GM12864 (cell line): Measurements from ENCODE around the gene DHRS7.

ENCODE experiments used
- DNase-seq: peaks from one replicate; pipeline ENCODE4 v3.0.0-alpha.2; 2011; ENCODE audit warnings: low read depth
- H3K4me3 ChIP-seq: 2 replicates; pipeline ENCODE4 v1.5.1; 2011; ENCODE audit warnings: mild to moderate bottlenecking, low read depth, low read length, control low read depth
- TF ChIP-seq, protein P1 (sequence below): IDR thresholded peaks from 2 replicates; pipeline ENCODE4 v1.5.1; 2011; ENCODE audit warnings: low read depth, mild to moderate bottlenecking, moderate library complexity, low read length, control low read depth, inconsistent platforms; ENCODE audit errors: missing control alignments

The DHRS7 gene

DNA sequence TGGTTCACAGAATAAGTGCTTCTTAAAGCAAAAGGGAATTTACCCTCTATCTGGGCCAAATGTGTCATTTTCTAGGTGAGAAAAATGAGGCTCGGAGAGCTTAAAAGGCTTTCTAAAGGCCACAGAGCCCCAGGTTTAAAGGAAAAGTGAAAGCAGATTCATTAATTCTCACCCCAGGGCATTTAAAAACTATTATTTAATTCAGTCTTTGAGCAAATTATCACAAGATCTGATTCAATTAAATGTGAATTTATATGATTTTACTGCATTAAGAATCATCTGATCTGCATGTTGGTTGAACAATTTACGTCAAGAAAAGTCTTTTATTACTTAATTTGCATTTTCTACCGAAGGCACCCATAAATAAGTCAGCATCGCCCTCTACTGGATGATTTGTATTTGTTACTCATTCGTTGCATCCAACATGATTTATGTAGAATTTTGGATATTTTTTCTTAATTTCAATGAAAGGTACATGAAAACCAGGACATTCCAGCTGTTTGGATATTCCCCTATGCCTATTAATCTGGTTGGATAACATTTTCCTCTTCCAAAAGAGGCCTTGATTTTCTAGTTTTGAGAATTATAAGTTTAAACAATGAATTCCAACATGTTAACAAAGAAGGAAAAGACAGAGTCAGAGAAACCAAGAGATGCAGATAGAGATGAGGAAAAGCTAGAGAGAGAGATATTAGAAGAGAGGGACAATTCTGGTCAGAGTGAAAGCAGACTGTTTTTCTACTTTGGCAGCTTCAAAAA, 19.1 kb upstream of the DHRS7 start:
- peak overlapping the region; percentile 50 for H3K4me3 ChIP-seq
- no peak for DNase-seq
- TF ChIP-seq, protein P1, sequence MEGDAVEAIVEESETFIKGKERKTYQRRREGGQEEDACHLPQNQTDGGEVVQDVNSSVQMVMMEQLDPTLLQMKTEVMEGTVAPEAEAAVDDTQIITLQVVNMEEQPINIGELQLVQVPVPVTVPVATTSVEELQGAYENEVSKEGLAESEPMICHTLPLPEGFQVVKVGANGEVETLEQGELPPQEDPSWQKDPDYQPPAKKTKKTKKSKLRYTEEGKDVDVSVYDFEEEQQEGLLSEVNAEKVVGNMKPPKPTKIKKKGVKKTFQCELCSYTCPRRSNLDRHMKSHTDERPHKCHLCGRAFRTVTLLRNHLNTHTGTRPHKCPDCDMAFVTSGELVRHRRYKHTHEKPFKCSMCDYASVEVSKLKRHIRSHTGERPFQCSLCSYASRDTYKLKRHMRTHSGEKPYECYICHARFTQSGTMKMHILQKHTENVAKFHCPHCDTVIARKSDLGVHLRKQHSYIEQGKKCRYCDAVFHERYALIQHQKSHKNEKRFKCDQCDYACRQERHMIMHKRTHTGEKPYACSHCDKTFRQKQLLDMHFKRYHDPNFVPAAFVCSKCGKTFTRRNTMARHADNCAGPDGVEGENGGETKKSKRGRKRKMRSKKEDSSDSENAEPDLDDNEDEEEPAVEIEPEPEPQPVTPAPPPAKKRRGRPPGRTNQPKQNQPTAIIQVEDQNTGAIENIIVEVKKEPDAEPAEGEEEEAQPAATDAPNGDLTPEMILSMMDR: peak; percentile 40

- H3K4me3 ChIP-seq: peak overlapping the region; percentile 50; the same call in 1 of the 2 replicates
- TF ChIP-seq, protein P1: no peak
- no peak for DNase-seq
Measured at GRCh38 chr14:60183741-60184140, 18.5 kb upstream of the DHRS7 start.

GRCh38 chr14:60183138-60183537, 17.9 kb upstream of the DHRS7 start:
- no peak for DNase-seq
- TF ChIP-seq, protein P1: no peak
- no peak overlapping the region for H3K4me3 ChIP-seq

GRCh38 chr14:60179431-60179869, 14.3 kb upstream of the DHRS7 start:
- no peak overlapping the region for H3K4me3 ChIP-seq
- no peak for DNase-seq
- TF ChIP-seq, protein P1: no peak

- TF ChIP-seq, protein P1: no peak
- DNase-seq: no peak
- H3K4me3 ChIP-seq: no peak overlapping the region
Measured at GRCh38 chr14:60178820-60179219, 13.6 kb upstream of the DHRS7 start.

- H3K4me3 ChIP-seq: no peak overlapping the region
- DNase-seq: no peak
- TF ChIP-seq, protein P1: no peak
Measured at GRCh38 chr14:60178164-60178563, 13.0 kb upstream of the DHRS7 start.
